Activated B cell treated with CpG ODN at 0.5 μM for 24 hours (primary cell): ENCODE measurements around the gene HS6ST2. TPM values are rescaled to one million over a fixed set of nuclear protein-coding genes. Genes with fewer than 3 reads are reported as not detected.
A peak's percentile ranks its signal among the peaks of the same experiment; 100 is the strongest.

Experiments used
- ATAC-seq: fragments of 200-7000 bp; cut with Tn5 transposase; one replicate; pipeline ENCODE4 v1.10.0; 2021; ENCODE audit warnings: low read depth, mild to moderate bottlenecking, moderate library complexity
- CTCF ChIA-PET: fragments of 350-600 bp; sonication (Branson Sonifier 250); formaldehyde crosslinking; loops from one replicate; lab custom pipeline; 2021; ENCODE audit warnings: antibody characterized with exemption; lab: Charles Lee
- POLR2A ChIA-PET: fragments of 350-600 bp; sonication (Branson Sonifier 250); formaldehyde crosslinking; loops from one replicate; lab custom pipeline; 2021; ENCODE audit warnings: antibody characterized with exemption; lab: Charles Lee
- DNase-seq: peaks from one replicate; pipeline ENCODE4 v3.0.0; 2022
- H3K27ac Mint-ChIP-seq: one replicate; pipeline ENCODE4 v1.8.0; 2020; ENCODE audit warnings: mixed read lengths
- H3K27me3 Mint-ChIP-seq: one replicate; pipeline ENCODE4 v1.8.0; 2021; ENCODE audit warnings: mixed read lengths
- H3K36me3 Mint-ChIP-seq: one replicate; pipeline ENCODE4 v1.8.0; 2021; ENCODE audit warnings: low read depth, mixed read lengths
- H3K4me1 Mint-ChIP-seq: one replicate; pipeline ENCODE4 v1.8.0; 2021; ENCODE audit warnings: mixed read lengths
- H3K4me3 Mint-ChIP-seq: one replicate; pipeline ENCODE4 v1.8.0; 2020; ENCODE audit warnings: mild to moderate bottlenecking, mixed read lengths
- H3K9me3 Mint-ChIP-seq: one replicate; pipeline ENCODE4 v1.8.0; 2020; ENCODE audit warnings: mixed read lengths
- CTCF ChIP-seq: fragments of 200-600 bp; IDR thresholded peaks from one replicate; pipeline ENCODE4 v1.8.0; 2022; ENCODE audit warnings: antibody characterized with exemption, mild to moderate bottlenecking
- intact Hi-C: fragments of 100-400 bp; cut with micrococcal nuclease; formaldehyde crosslinking; loops from one replicate; pipeline ENCODE4 v1.15.1; 2024
- total RNA-seq: library from RNA; stranded (reverse); gene quantifications from 2 replicates; pipeline ENCODE4 v1.2.3, GENCODE V29; 2022

The HS6ST2 gene
- total RNA-seq, 1 donor from 2014 or later: not detected

GRCh38 chrX:132623300-132623699 lies 335.1 kb downstream of the HS6ST2 start:
- Mint-ChIP-seq H3K4me1 (peaks cover 15% of the 10 kb centered on the region), H3K27ac (no peak overlapping the region), H3K4me3 (no peak overlapping the region), H3K9me3 (no peaks in the 10 kb centered on the region), H3K36me3 (no peaks in the 10 kb centered on the region), H3K27me3 (no peaks in the 10 kb centered on the region)
- POLR2A ChIA-PET: no interaction called here
- intact Hi-C loops: no loop called here
- CTCF ChIA-PET: interaction anchor here (1.0 to 1.7 kb wide), 3 partner anchors 8 to 780 kb away, joined by 3 read pairs; no protein-coding TSS in a partner anchor
- DNase-seq (no peak), ATAC-seq (no peak)
- no peak for TF ChIP-seq CTCF

GRCh38 chrX:132622130-132622529 lies 336.3 kb downstream of the HS6ST2 start:
- Mint-ChIP-seq H3K4me1 (peaks cover 15% of the 10 kb centered on the region), H3K9me3 (no peaks in the 10 kb centered on the region), H3K27ac (no peak overlapping the region), H3K4me3 (no peak overlapping the region), H3K36me3 (no peaks in the 10 kb centered on the region), H3K27me3 (no peaks in the 10 kb centered on the region)
- intact Hi-C loops: no loop called here
- ChIA-PET CTCF (interaction anchor here (1.2 to 1.7 kb wide), 2 partner anchors 9 kb away, joined by 3 read pairs; no protein-coding TSS in a partner anchor), POLR2A (interaction anchor here (0.6 kb wide), 1 partner anchor 19 kb away, joined by 4 read pairs; no protein-coding TSS in a partner anchor)
- ATAC-seq (no peak), DNase-seq (no peak)
- no peak for TF ChIP-seq CTCF

- no peaks in the 10 kb centered on the region for H3K9me3 Mint-ChIP-seq
- DNase-seq: no peak
- no peak for TF ChIP-seq CTCF
- no peaks in the 10 kb centered on the region for H3K36me3 Mint-ChIP-seq
- intact Hi-C loops: no loop called here
- ChIA-PET POLR2A (no interaction called here), CTCF (no interaction called here)
- H3K4me1 Mint-ChIP-seq: peaks cover 13% of the 10 kb centered on the region
- ATAC-seq: no peak
- H3K27me3 Mint-ChIP-seq: no peaks in the 10 kb centered on the region
- no peak overlapping the region for H3K4me3 Mint-ChIP-seq
- H3K27ac Mint-ChIP-seq: no peak overlapping the region
Observed at GRCh38 chrX:132618810-132619209, 339.6 kb downstream of the HS6ST2 start.

GRCh38 chrX:132615391-132616131 lies 342.9 kb downstream of the HS6ST2 start:
- intact Hi-C loops: loop anchor here (1.0 kb wide), 3 partner anchors 322 to 774 kb away; no protein-coding TSS in a partner anchor
- H3K27me3 Mint-ChIP-seq: no peaks in the 10 kb centered on the region
- POLR2A ChIA-PET: no interaction called here
- H3K36me3 Mint-ChIP-seq: no peaks in the 10 kb centered on the region
- ATAC-seq (peak; percentile 31), DNase-seq (peak; percentile 13)
- no peak overlapping the region for H3K27ac Mint-ChIP-seq
- H3K9me3 Mint-ChIP-seq: no peaks in the 10 kb centered on the region
- no peaks in the 10 kb centered on the region for H3K4me1 Mint-ChIP-seq
- TF ChIP-seq CTCF: no peak
- CTCF ChIA-PET: interaction anchor here (0.7 to 5.3 kb wide), 7 partner anchors 15 to 788 kb away, joined by 3 to 63 read pairs (median 4); partner anchors contain the start of gene RAP2C
- no peak overlapping the region for H3K4me3 Mint-ChIP-seq

- DNase-seq: no peak
- no peaks in the 10 kb centered on the region for H3K27me3 Mint-ChIP-seq
- H3K9me3 Mint-ChIP-seq: no peaks in the 10 kb centered on the region
- no peak overlapping the region for H3K4me3 Mint-ChIP-seq
- CTCF ChIA-PET: interaction anchor here (1.2 to 5.3 kb wide), 6 partner anchors 17 to 787 kb away, joined by 3 to 63 read pairs (median 6); partner anchors contain the start of gene RAP2C
- ATAC-seq: no peak
- H3K36me3 Mint-ChIP-seq: no peaks in the 10 kb centered on the region
- no peak for TF ChIP-seq CTCF
- intact Hi-C loops: no loop called here
- no peak overlapping the region for H3K27ac Mint-ChIP-seq
- H3K4me1 Mint-ChIP-seq: no peaks in the 10 kb centered on the region
- POLR2A ChIA-PET: no interaction called here
Observed at GRCh38 chrX:132614297-132614696, 344.1 kb downstream of the HS6ST2 start.
